OCI-LY7 (cell line): Measurements from ENCODE around the gene NFYB. TPM values are rescaled to one million over a fixed set of nuclear protein-coding genes. Genes with fewer than 3 reads are reported as not detected.

ENCODE experiments used
- BruUV-seq: library from RNA; stranded (reverse); fragments of 400-500 nt; replicated peaks from 2 replicates; lab custom pipeline; 2021; lab: Mats Ljungman, UMichigan
- CTCF ChIA-PET: fragments of 300-600 bp; sonication (Branson Sonifier 250); formaldehyde crosslinking; loops from one replicate; lab custom pipeline; 2022; ENCODE audit warnings: antibody characterized with exemption; ENCODE audit not compliant: unreplicated experiment; lab: Charles Lee
- POLR2A ChIA-PET: fragments of 300-600 bp; sonication (Branson Sonifier 250); formaldehyde crosslinking; loops from one replicate; lab custom pipeline; 2022; ENCODE audit warnings: antibody characterized with exemption; lab: Charles Lee
- DNase-seq: peaks from one replicate; pipeline ENCODE4 v3.0.0-alpha.2; 2015; ENCODE audit warnings: low spot score
- H2AFZ ChIP-seq: fragments of 200-600 bp; sonication (generic), shearing (Covaris generic); 2 replicates; pipeline ENCODE4 v1.6.1; 2014; ENCODE audit warnings: mild to moderate bottlenecking, antibody characterized with exemption, low read length, moderate library complexity
- H3K27ac ChIP-seq: fragments of 200-600 bp; sonication (generic); 2 replicates; pipeline ENCODE4 v1.5.1; 2014; ENCODE audit warnings: mixed run types, low read depth, mild to moderate bottlenecking, moderate library complexity, low read length, inconsistent platforms; ENCODE audit not compliant: poor library complexity, severe bottlenecking
- H3K36me3 ChIP-seq: fragments of 200-600 bp; sonication (generic); 2 replicates; pipeline ENCODE4 v1.6.1; 2014; ENCODE audit warnings: mild to moderate bottlenecking, antibody characterized with exemption, low read length, moderate library complexity, mixed read lengths; ENCODE audit not compliant: insufficient read depth
- H3K4me1 ChIP-seq: fragments of 200-600 bp; sonication (generic); 2 replicates; pipeline ENCODE4 v1.5.1; 2014; ENCODE audit warnings: mild to moderate bottlenecking, low read length; ENCODE audit not compliant: insufficient read depth, poor library complexity, severe bottlenecking
- H3K4me2 ChIP-seq: fragments of 200-600 bp; sonication (generic); 2 replicates; pipeline ENCODE4 v1.6.1; 2014; ENCODE audit warnings: mild to moderate bottlenecking, low read length
- H3K4me3 ChIP-seq: fragments of 200-600 bp; sonication (generic); 2 replicates; pipeline ENCODE4 v1.5.1; 2014; ENCODE audit warnings: mild to moderate bottlenecking, low read depth, low read length; ENCODE audit not compliant: poor library complexity, severe bottlenecking
- H3K79me2 ChIP-seq: fragments of 200-600 bp; sonication (generic); 2 replicates; pipeline ENCODE4 v1.6.1; 2016; ENCODE audit warnings: low read depth, mild to moderate bottlenecking, low read length, moderate library complexity, mixed read lengths; ENCODE audit not compliant: insufficient read depth
- H3K9me2 ChIP-seq: fragments of 200-600 bp; sonication (generic); 2 replicates; pipeline ENCODE4 v1.6.1; 2016; ENCODE audit warnings: mild to moderate bottlenecking, low read length, mixed read lengths; ENCODE audit not compliant: insufficient read depth
- H3K9me3 ChIP-seq: fragments of 200-600 bp; sonication (generic); 2 replicates; pipeline ENCODE4 v1.6.1; 2014; ENCODE audit warnings: mild to moderate bottlenecking, mixed run types, low read length, mixed read lengths
- H4K20me1 ChIP-seq: fragments of 200-600 bp; sonication (generic); 2 replicates; pipeline ENCODE4 v1.6.1; 2014; ENCODE audit warnings: mild to moderate bottlenecking, antibody characterized with exemption, low read length, moderate library complexity, mixed read lengths; ENCODE audit not compliant: insufficient read depth
- EZH2phosphoT487 ChIP-seq: fragments of 200-600 bp; sonication (generic); IDR thresholded peaks from 2 replicates; pipeline ENCODE4 v1.6.1; 2018; ENCODE audit warnings: low read depth, borderline replicate concordance, mild to moderate bottlenecking, mixed run types, antibody characterized with exemption, low read length, moderate library complexity, mixed read lengths
- intact Hi-C: fragments of 100-400 bp; cut with micrococcal nuclease; formaldehyde crosslinking; loops from one replicate; pipeline ENCODE4 v1.10.0; 2022; ENCODE audit not compliant: unreplicated experiment
- total RNA-seq, 2 experiments: library from RNA; depleted of rRNA in 1 of 2; stranded (reverse); fragments of >200 nt in 1 of 2; shearing (Covaris generic) in 1 of 2; gene quantifications; 2 replicates each; pipeline ENCODE4 v1.2.3, GENCODE V29; 2014 to 2022
- TF ChIP-seq, protein P1 (sequence below): fragments of 200-600 bp; sonication (generic); conservative IDR thresholded peaks from 2 replicates; pipeline ENCODE4 v1.5.1; 2014; ENCODE audit warnings: mild to moderate bottlenecking, antibody characterized with exemption, low read length, moderate library complexity, mixed read lengths

Gene NFYB
- total RNA-seq, 2 experiments from 2014 or later, result 21.6 to 38.5 TPM

DNA sequence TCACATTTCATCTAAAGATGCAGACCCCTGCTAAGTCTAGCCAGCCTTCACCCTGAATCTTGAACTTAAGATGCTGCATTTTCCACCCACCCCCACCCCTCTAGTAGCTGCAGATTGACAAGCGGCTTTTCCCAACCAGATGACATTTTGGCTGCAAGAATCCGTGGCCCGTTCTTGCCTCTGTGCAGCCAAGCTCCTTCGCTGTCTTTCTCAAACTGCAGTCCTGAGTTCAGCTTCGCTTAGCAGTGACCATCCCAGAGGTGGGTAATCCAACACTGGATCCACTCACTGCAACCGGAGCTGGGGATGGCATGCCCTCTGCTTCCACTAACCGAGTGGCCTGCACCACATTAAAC, 765 bp upstream of the NFYB start:
- intact Hi-C loops, result loop anchor here (1.0 to 5.0 kb wide), 3 partner anchors 151 to 206 kb away; partner anchors contain the start of gene HSP90B1
- Histone ChIP-seq H4K20me1 (no peaks in the 10 kb centered on the region), H3K27ac (no peak overlapping the region), H3K4me1 (peaks cover 31% of the 10 kb centered on the region), H3K79me2 (peaks cover 23% of the 10 kb centered on the region), H3K36me3 (peaks cover 14% of the 10 kb centered on the region), H3K9me2 (no peaks in the 10 kb centered on the region), H2AFZ (peak overlapping the region; percentile 90), H3K4me2 (peak overlapping the region; percentile 62), H3K9me3 (no peaks in the 10 kb centered on the region), H3K4me3 (peak overlapping the region; percentile 50)
- CTCF ChIA-PET, result interaction anchor here (0.6 to 1.3 kb wide), 2 partner anchors 149 to 239 kb away, joined by 3 read pairs; no protein-coding TSS in a partner anchor
- POLR2A ChIA-PET, result interaction anchor here (0.7 to 1.5 kb wide), 6 partner anchors 11 to 820 kb away, joined by 3 to 5 read pairs (median 4); no protein-coding TSS in a partner anchor
- DNase-seq, result no peak
- no TSS peak for BruUV-seq
- TF ChIP-seq EZH2phosphoT487, result no peak
- TF ChIP-seq, protein P1, sequence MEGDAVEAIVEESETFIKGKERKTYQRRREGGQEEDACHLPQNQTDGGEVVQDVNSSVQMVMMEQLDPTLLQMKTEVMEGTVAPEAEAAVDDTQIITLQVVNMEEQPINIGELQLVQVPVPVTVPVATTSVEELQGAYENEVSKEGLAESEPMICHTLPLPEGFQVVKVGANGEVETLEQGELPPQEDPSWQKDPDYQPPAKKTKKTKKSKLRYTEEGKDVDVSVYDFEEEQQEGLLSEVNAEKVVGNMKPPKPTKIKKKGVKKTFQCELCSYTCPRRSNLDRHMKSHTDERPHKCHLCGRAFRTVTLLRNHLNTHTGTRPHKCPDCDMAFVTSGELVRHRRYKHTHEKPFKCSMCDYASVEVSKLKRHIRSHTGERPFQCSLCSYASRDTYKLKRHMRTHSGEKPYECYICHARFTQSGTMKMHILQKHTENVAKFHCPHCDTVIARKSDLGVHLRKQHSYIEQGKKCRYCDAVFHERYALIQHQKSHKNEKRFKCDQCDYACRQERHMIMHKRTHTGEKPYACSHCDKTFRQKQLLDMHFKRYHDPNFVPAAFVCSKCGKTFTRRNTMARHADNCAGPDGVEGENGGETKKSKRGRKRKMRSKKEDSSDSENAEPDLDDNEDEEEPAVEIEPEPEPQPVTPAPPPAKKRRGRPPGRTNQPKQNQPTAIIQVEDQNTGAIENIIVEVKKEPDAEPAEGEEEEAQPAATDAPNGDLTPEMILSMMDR, result no peak

DNA sequence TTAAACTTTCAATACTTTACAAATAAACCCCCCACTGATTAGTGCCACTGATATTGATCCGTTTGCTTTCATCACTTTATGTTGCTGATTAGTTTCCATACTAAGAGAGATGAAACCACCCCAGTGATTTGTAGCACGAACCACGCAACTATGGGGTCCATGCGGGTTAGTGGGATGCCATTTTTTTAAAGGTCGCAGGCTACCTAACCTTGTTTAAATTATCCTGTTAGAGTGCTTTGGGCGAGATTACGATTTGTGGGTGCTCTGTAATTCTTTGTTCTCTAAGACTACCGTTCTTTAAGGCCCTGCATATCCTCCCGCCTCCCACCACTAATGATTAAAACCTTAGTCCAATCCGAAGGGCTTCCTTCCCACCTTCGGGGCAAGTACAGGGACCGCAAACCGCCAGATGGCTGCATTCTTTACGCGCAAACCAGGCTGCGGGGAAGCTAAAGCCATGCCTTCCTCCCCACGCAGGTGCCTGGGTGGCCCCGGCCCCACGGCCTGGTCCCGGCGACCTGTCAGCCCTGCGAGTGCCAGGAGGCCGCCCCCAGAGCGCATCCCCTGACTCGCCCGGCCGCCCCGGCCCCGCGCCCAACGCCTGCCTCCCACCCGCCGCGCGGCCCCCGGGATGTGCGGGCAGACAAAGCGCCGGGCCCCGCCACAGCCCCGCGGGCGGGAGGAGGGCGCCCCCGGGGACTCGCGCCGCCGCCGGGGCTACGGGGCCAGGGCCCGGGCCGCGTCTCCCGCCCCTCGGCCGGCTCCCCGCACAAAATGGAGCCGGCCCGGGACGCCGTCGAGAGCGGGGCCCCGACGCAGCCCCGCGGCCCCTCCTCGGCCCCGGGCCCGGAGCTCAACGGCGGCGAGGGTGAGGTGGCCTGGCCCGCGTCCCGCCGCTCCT, 759 bp downstream of the NFYB start:
- BruUV-seq, result TSS peak; percentile 81
- H3K9me3 ChIP-seq, result no peaks in the 10 kb centered on the region
- no peaks in the 10 kb centered on the region for H3K9me2 ChIP-seq
- H2AFZ ChIP-seq, result peak overlapping the region; percentile 77; the same call in 1 of the 2 replicates
- ChIA-PET CTCF (no interaction called here), POLR2A (interaction anchor here (0.6 to 1.8 kb wide), 8 partner anchors 8 to 296 kb away, joined by 3 to 7 read pairs (median 4); partner anchors contain the start of genes NT5DC3 and TDG)
- intact Hi-C loops, result loop anchor here (5.0 kb wide), 2 partner anchors 180 to 205 kb away; partner anchors contain the start of gene HSP90B1
- H3K4me3 ChIP-seq, result peak overlapping the region; percentile 88
- TF ChIP-seq, protein P1, result no peak
- no peak for TF ChIP-seq EZH2phosphoT487
- H3K36me3 ChIP-seq, result peaks cover 30% of the 10 kb centered on the region
- H3K27ac ChIP-seq, result peak overlapping the region; percentile 82
- DNase-seq, result peak; percentile 74
- H3K4me1 ChIP-seq, result peaks cover 31% of the 10 kb centered on the region
- peak overlapping the region; percentile 94 for H3K4me2 ChIP-seq
- no peaks in the 10 kb centered on the region for H4K20me1 ChIP-seq
- H3K79me2 ChIP-seq, result peaks cover 23% of the 10 kb centered on the region
